Small intestine (tissue), 16 donors: ENCODE measurements around the gene KLRD1. TPM values are rescaled to one million over a fixed set of nuclear protein-coding genes. Genes with fewer than 3 reads are reported as not detected.

Experiments used
- DNase-seq, 2 donors: peaks; one replicate each; pipeline versions ENCODE4 v3.0.0 to v3.0.0-alpha.2; 2013
- FAIRE-seq: peaks from 2 replicates; lab custom pipeline; 2012; peaks lifted over from hg19 to GRCh38; lab: Jason Lieb, UNC
- H3K27ac ChIP-seq, 3 donors: one replicate each; pipeline ENCODE4 v1.5.1; 2013; ENCODE audit warnings: low read length in 2 of 3, mild to moderate bottlenecking in 2 of 3, control low read depth in 1 of 3, inconsistent platforms in 1 of 3, low read depth in 1 of 3, moderate library complexity in 1 of 3
- H3K27me3 ChIP-seq, 3 donors: one replicate each; pipeline ENCODE4 v1.6.1; 2013; ENCODE audit warnings: low read length in 3 of 3, inconsistent platforms in 1 of 3; ENCODE audit not compliant: control insufficient read depth in 3 of 3, insufficient read depth in 3 of 3
- H3K36me3 ChIP-seq, 3 donors: one replicate each; pipeline ENCODE4 v1.6.1; 2013; ENCODE audit warnings: low read length in 3 of 3, inconsistent platforms in 1 of 3, low read depth in 1 of 3, mild to moderate bottlenecking in 1 of 3, moderate library complexity in 1 of 3; ENCODE audit not compliant: control insufficient read depth in 3 of 3, insufficient read depth in 2 of 3
- H3K4me1 ChIP-seq, 3 donors: one replicate each; pipeline ENCODE4 v1.6.1; 2013; ENCODE audit warnings: low read length in 2 of 3, inconsistent platforms in 1 of 3, low read depth in 1 of 3, mild to moderate bottlenecking in 1 of 3, moderate library complexity in 1 of 3; ENCODE audit not compliant: control insufficient read depth in 3 of 3, insufficient read depth in 2 of 3
- H3K4me3 ChIP-seq, 3 donors: one replicate each; pipeline ENCODE4 v1.5.1; 2013; ENCODE audit warnings: low read length in 3 of 3, control low read depth in 1 of 3, inconsistent platforms in 1 of 3, low read depth in 1 of 3, mild to moderate bottlenecking in 1 of 3, moderate library complexity in 1 of 3
- H3K9me3 ChIP-seq, 2 donors: one replicate each; pipeline ENCODE4 v1.6.1; 2013; ENCODE audit warnings: low read depth in 1 of 2, low read length in 1 of 2; ENCODE audit not compliant: control insufficient read depth in 2 of 2, insufficient read depth in 1 of 2
- WGBS, 3 donors: extraction: QIAGEN DNeasy Blood & Tissue Kit; methylation state at CpG; one replicate each; pipeline ENCODE4 v1.1.7; 2013; 5-methylcytosine and 5-hydroxymethylcytosine counted together
- long read RNA-seq, 10 donors: transcript quantifications; one replicate each; lab custom pipeline, GENCODE V29; 2026
- polyA plus RNA-seq, 4 donors: library from polyadenylated mRNA; stranded (reverse) in 3 of 4; unstranded in 1 of 4; fragments of 200-250 nt in 3 of 4; fragments of 120-200 nt in 1 of 4; gene quantifications; one replicate each; pipeline versions ENCODE4 v1.2.1 to v1.2.3, GENCODE V29; 2013
- donor health status: healthy with polysubstance abuse.
- donor health status: control.
- donor health status: control.
- donor health status: Bipolar disorder and iron deficiency.
- donor health status: healthy.

Gene KLRD1, protein sequence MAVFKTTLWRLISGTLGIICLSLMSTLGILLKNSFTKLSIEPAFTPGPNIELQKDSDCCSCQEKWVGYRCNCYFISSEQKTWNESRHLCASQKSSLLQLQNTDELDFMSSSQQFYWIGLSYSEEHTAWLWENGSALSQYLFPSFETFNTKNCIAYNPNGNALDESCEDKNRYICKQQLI
- 1 to 10 TPM in 2 of 4 donors, under 1 TPM in 1, not detected in 1; 0.72 to 3.0 (median 1.4) TPM for polyA plus RNA-seq
- long read RNA-seq, donor 1, partial matches to known transcripts = 0 of 1 reads
- long read RNA-seq, donor 1, other reads (novel, unspliced or antisense) = 0 of 1 reads
- long read RNA-seq, donor 2 = 0 reads
- long read RNA-seq, donor 3, partial matches to known transcripts = 0 of 2 reads
- long read RNA-seq, donor 3, other reads (novel, unspliced or antisense) = 0 of 2 reads
- long read RNA-seq, donor 4 = 0 reads
- long read RNA-seq, donor 5 = 0 reads
- long read RNA-seq, donor 6 = 0 reads
- long read RNA-seq, donor 7 = 0 reads
- long read RNA-seq, donor 8 = 0 reads
- long read RNA-seq, donor 9, partial matches to known transcripts = 0 of 1 reads
- long read RNA-seq, donor 9, other reads (novel, unspliced or antisense) = 0 of 1 reads
- long read RNA-seq, donor 10 = 0 reads

GRCh38 chr12:10307630-10308029, at the start of gene KLRD1:
Gene KLRD1, plus strand, starts transcription at chr12:10307870. Its CDS starts 208 bp downstream, at chr12:10308078.
- FAIRE-seq (no peak), DNase-seq (no peak)
- Histone ChIP-seq H3K4me3 (peak within 1 kb of the TSS in 1 of 3 donors; percentile 23), H3K36me3 (no peaks in the 10 kb centered on the region), H3K4me1 (no peaks in the 10 kb centered on the region), H3K9me3 (peaks cover 0 to under 1% of the 10 kb centered on the region in 2 donors), H3K27ac (peak within 1 kb of the TSS in 1 of 3 donors; percentile 55), H3K27me3 (no peaks in the 10 kb centered on the region)
- 80 to 89% (median 88%) methylated on average over 1 of the region's 1 CpG for WGBS, 3 donors

GRCh38 chr12:10260927-10261326, 46.7 kb upstream of the KLRD1 start:
- H3K27me3 ChIP-seq = no peaks in the 10 kb centered on the region
- H3K9me3 ChIP-seq = no peaks in the 10 kb centered on the region
- 0 to 46% (median 0%) methylated on average over 1 of the region's 1 CpG for WGBS, 3 donors
- no peaks in the 10 kb centered on the region for H3K36me3 ChIP-seq
- FAIRE-seq = no peak
- no peak overlapping the region for H3K4me3 ChIP-seq
- DNase-seq = no peak
- no peaks in the 10 kb centered on the region for H3K4me1 ChIP-seq
- H3K27ac ChIP-seq = no peak overlapping the region

GRCh38 chr12:10268037-10268436, 39.6 kb upstream of the KLRD1 start:
- no peak for FAIRE-seq
- DNase-seq = no peak
- Histone ChIP-seq H3K4me3 (no peak overlapping the region), H3K36me3 (no peaks in the 10 kb centered on the region), H3K27ac (no peak overlapping the region), H3K4me1 (no peaks in the 10 kb centered on the region), H3K27me3 (no peaks in the 10 kb centered on the region), H3K9me3 (no peaks in the 10 kb centered on the region)
- 42 to 64% (median 60%) methylated on average over 5 of the region's 5 CpGs for WGBS, 3 donors

DNA sequence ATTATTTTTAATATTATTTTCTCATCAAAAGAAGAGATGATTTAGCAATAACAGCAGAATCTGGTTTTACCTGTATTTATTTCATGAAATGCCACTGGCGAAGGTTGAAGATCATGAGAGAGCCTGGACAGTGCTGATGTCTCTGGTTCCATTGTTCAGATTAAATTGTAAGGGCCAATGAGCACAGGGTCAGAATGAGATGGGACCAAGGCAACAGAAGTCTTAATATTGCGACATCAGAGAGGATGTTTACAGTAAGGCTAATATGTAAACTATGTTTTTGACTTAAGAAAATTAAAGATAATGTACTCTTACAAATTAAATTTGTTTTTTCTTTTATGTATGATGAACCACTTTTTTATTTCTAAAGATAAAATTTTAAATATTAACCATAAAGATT, 35.2 kb upstream of the KLRD1 start:
- H3K27ac ChIP-seq = no peak overlapping the region
- H3K9me3 ChIP-seq = no peaks in the 10 kb centered on the region
- no peak for DNase-seq
- 86 to 88% (median 87%) methylated on average over 2 of the region's 2 CpGs for WGBS, 3 donors
- H3K4me1 ChIP-seq = no peaks in the 10 kb centered on the region
- FAIRE-seq = peak; percentile 61
- no peak overlapping the region for H3K4me3 ChIP-seq
- H3K27me3 ChIP-seq = no peaks in the 10 kb centered on the region
- H3K36me3 ChIP-seq = no peaks in the 10 kb centered on the region

DNA sequence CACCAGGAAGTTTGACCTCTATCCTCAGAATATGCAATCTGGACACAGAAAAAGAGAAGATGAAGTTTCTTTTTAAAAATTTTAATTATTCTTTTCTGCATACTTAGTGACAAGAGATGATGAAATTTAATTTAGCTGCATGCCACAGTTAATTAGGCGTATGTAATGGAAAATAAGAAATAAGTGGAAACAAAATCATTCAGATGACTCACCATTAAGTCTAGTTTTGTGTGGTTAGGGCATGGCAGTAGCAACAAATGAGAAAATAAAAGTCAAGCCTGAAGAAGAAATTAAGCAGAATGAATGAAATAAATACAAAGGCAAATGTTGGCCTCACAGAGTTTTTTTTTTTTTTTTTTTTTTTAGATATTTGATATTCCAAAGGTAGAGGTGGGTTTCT, 30.9 kb upstream of the KLRD1 start:
- H3K9me3 ChIP-seq = no peaks in the 10 kb centered on the region
- H3K27me3 ChIP-seq = no peaks in the 10 kb centered on the region
- no peak for DNase-seq
- FAIRE-seq = no peak
- H3K36me3 ChIP-seq = no peaks in the 10 kb centered on the region
- H3K27ac ChIP-seq = no peak overlapping the region
- no peak overlapping the region for H3K4me3 ChIP-seq
- no peaks in the 10 kb centered on the region for H3K4me1 ChIP-seq
- 69 to 88% (median 79%) methylated on average over 1 of the region's 1 CpG for WGBS, 3 donors

GRCh38 chr12:10278104-10278503, 29.6 kb upstream of the KLRD1 start:
- whole genome bisulfite sequencing, 3 donors = 83 to 98% (median 91%) methylated on average over 2 of the region's 2 CpGs
- Histone ChIP-seq H3K4me3 (no peak overlapping the region), H3K27me3 (no peaks in the 10 kb centered on the region), H3K36me3 (no peaks in the 10 kb centered on the region), H3K27ac (no peak overlapping the region), H3K9me3 (no peaks in the 10 kb centered on the region), H3K4me1 (no peaks in the 10 kb centered on the region)
- DNase-seq = no peak
- FAIRE-seq = no peak

DNA sequence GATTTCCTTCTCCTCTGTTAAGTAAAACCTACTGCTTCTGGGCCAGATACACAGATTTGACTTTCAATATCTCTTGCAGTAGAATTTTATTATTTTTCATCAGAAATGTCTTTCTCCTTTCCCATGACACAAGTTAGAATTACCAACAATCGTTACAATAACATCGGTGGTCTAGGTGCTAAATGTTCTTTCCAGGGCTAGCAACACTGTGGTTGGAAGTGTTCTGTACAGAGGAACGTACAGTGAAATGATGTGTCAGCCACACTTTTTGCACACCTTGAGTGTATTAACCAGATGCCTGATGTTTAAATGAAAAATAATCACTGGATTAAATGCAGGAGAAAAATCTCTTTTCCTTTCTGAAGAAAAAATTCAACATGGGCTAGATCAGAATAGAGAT, 27.7 kb upstream of the KLRD1 start:
- no peaks in the 10 kb centered on the region for H3K36me3 ChIP-seq
- H3K4me1 ChIP-seq = no peaks in the 10 kb centered on the region
- no peak overlapping the region for H3K27ac ChIP-seq
- DNase-seq (peak in 1 of 2 donors; percentile 16), FAIRE-seq (no peak)
- 73 to 85% (median 80%) methylated on average over 3 of the region's 3 CpGs for WGBS, 3 donors
- H3K27me3 ChIP-seq = no peaks in the 10 kb centered on the region
- H3K9me3 ChIP-seq = no peaks in the 10 kb centered on the region
- H3K4me3 ChIP-seq = no peak overlapping the region

GRCh38 chr12:10283027-10283426, 24.6 kb upstream of the KLRD1 start:
- H3K4me1 ChIP-seq = no peaks in the 10 kb centered on the region
- H3K36me3 ChIP-seq = no peaks in the 10 kb centered on the region
- H3K9me3 ChIP-seq = no peaks in the 10 kb centered on the region
- no peak overlapping the region for H3K4me3 ChIP-seq
- no peaks in the 10 kb centered on the region for H3K27me3 ChIP-seq
- FAIRE-seq = no peak
- H3K27ac ChIP-seq = no peak overlapping the region
- DNase-seq = no peak
- 48 to 61% (median 53%) methylated on average over 4 of the region's 4 CpGs for WGBS, 3 donors
